GM18505 (cell line): ENCODE results near the gene PBOV1.

Source experiments
- ATAC-seq: cut with Tn5 transposase; IDR thresholded peaks from one replicate; pipeline ENCODE4 v1.9.1; 2021; ENCODE audit not compliant: unreplicated experiment
- POLR2A ChIP-seq: IDR thresholded peaks from 4 replicates; pipeline ENCODE4 v1.6.1; 2011; ENCODE audit warnings: borderline replicate concordance; ENCODE audit not compliant: insufficient read depth, insufficient read length; ENCODE audit errors: extremely low read depth

The PBOV1 gene

DNA sequence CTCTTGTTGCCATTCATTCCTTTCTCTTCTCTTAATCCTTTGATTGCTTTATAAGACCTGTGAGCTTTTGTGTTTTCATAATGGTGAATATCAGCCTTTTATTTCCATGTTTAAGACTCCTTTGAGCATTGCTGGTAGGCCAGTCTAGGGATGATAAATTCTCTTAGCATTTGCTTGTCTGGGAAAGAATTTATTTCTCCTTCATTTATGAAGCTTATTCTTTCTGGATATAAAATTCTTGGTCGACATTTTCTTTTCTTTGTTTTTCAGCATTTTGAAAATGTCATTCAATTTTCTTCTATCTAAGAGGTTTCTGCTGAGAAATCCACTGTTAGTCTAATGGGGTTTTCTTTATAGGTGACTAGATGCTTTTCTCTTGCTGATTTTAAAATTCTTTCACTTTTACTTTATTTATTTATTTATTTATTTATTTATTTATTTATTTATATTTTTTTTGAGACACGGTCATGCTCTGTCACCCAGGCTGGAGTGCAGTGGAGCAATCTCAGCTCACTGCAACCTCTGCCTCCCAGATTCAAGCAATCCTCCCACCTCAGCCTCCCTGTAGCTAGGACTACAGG lies 41.5 kb downstream of the PBOV1 start:
- TF ChIP-seq POLR2A = no peak
- ATAC-seq = no peak

DNA sequence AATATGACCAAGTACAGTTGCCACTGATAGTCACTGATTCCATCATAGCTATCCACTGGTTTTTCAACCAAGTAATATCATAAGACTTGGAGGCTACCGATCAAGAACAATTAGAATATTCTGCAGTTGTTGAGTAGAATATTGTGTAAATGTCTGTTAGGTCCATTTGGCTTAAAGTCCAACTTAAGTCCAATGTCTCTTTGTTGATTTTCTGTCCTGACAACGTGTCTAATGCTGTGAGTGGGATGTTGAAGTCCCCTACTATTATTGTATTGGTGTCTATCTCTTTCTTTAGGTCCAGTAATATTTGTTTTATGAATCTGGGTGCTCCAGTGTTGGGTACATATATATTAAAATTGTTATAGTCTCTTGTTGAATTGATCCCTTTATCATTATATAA lies 42.7 kb downstream of the PBOV1 start:
- TF ChIP-seq POLR2A = no peak

More for the DNA sequence above, 42.7 kb downstream of the PBOV1 start:
- ATAC-seq = no peak
